PC-9 (cell line): Measurements from ENCODE around the gene NDUFAF8. TPM values are rescaled to one million over a fixed set of nuclear protein-coding genes. Genes with fewer than 3 reads are reported as not detected.

Source experiments
- BruUV-seq: library from RNA; stranded (reverse); fragments of 400-500 nt; replicated peaks from 2 replicates; lab custom pipeline; 2021; lab: Mats Ljungman, UMichigan
- CTCF ChIA-PET: fragments of 300-600 bp; sonication (Branson Sonifier 250); formaldehyde crosslinking; loops from one replicate; lab custom pipeline; 2022; ENCODE audit warnings: antibody characterized with exemption; lab: Charles Lee
- POLR2A ChIA-PET: fragments of 300-600 bp; sonication (Branson Sonifier 250); formaldehyde crosslinking; loops from one replicate; lab custom pipeline; 2022; ENCODE audit warnings: antibody characterized with exemption; ENCODE audit not compliant: unreplicated experiment; lab: Charles Lee
- DNase-seq, 2 experiments: peaks; one replicate each; pipeline versions ENCODE4 v3.0.0 to v3.0.0-alpha.2; 2015 to 2022; ENCODE audit warnings: mixed read lengths in 1 of 2
- H2AFZ ChIP-seq: fragments of 200-600 bp; sonication (generic); 2 replicates; pipeline ENCODE4 v1.8.1; 2017; ENCODE audit warnings: antibody characterized with exemption
- H3F3A ChIP-seq: fragments of 200-600 bp; sonication (generic); 2 replicates; pipeline ENCODE4 v1.8.1; 2017; ENCODE audit warnings: antibody characterized with exemption, mild to moderate bottlenecking, low read depth; ENCODE audit not compliant: insufficient read depth
- H3K27ac ChIP-seq: fragments of 200-600 bp; sonication (generic); 2 replicates; pipeline ENCODE4 v1.6.1; 2016; ENCODE audit warnings: mixed run types
- H3K27me3 ChIP-seq: fragments of 200-600 bp; sonication (generic); 2 replicates; pipeline ENCODE4 v1.6.1; 2016; ENCODE audit warnings: low read depth, mixed run types; ENCODE audit not compliant: insufficient read depth
- H3K36me3 ChIP-seq: fragments of 200-600 bp; sonication (generic); 2 replicates; pipeline ENCODE4 v1.6.1; 2016; ENCODE audit warnings: low read depth, mixed run types
- H3K4me1 ChIP-seq: fragments of 200-600 bp; sonication (generic); replicated peaks from 2 replicates; pipeline ENCODE4 v1.6.1; 2016; ENCODE audit warnings: mixed run types; ENCODE audit not compliant: insufficient read depth
- H3K4me2 ChIP-seq: fragments of 200-600 bp; sonication (generic); 2 replicates; pipeline ENCODE4 v1.6.1; 2017; ENCODE audit warnings: mixed run types
- H3K4me3 ChIP-seq: fragments of 200-600 bp; sonication (generic); 2 replicates; pipeline ENCODE4 v1.6.1; 2016; ENCODE audit warnings: mixed run types
- H3K79me2 ChIP-seq: fragments of 200-600 bp; sonication (generic); 2 replicates; pipeline ENCODE4 v1.6.1; 2017; ENCODE audit warnings: low read depth, mixed run types
- H3K9me2 ChIP-seq: fragments of 200-600 bp; sonication (generic); 2 replicates; pipeline ENCODE4 v1.8.1; 2017; ENCODE audit warnings: mild to moderate bottlenecking; ENCODE audit not compliant: insufficient read depth
- H3K9me3 ChIP-seq: fragments of 200-600 bp; sonication (generic); 2 replicates; pipeline ENCODE4 v1.8.1; 2016; ENCODE audit warnings: low read depth; ENCODE audit not compliant: insufficient read depth
- H4K20me1 ChIP-seq: fragments of 200-600 bp; sonication (generic); 2 replicates; pipeline ENCODE4 v1.8.1; 2017; ENCODE audit not compliant: insufficient read depth
- EZH2 ChIP-seq: fragments of 200-600 bp; sonication (generic); IDR thresholded peaks from 2 replicates; pipeline ENCODE4 v1.8.0; 2017; ENCODE audit warnings: antibody characterized with exemption, low read depth
- intact Hi-C: fragments of 100-400 bp; cut with micrococcal nuclease; formaldehyde crosslinking; loops from one replicate; pipeline ENCODE4 v1.10.0; 2022; ENCODE audit not compliant: unreplicated experiment
- total RNA-seq: library from RNA; stranded (reverse); gene quantifications from 2 replicates; pipeline ENCODE4 v1.2.3, GENCODE V29; 2021
- TF ChIP-seq, protein P1 (sequence below): fragments of 200-600 bp; sonication (generic); conservative IDR thresholded peaks from 2 replicates; pipeline ENCODE4 v1.6.1; 2017; ENCODE audit warnings: mixed run types, antibody characterized with exemption, mild to moderate bottlenecking, moderate library complexity

The NDUFAF8 gene
- total RNA-seq, 1 experiment from 2014 or later: 53.3 TPM

DNA sequence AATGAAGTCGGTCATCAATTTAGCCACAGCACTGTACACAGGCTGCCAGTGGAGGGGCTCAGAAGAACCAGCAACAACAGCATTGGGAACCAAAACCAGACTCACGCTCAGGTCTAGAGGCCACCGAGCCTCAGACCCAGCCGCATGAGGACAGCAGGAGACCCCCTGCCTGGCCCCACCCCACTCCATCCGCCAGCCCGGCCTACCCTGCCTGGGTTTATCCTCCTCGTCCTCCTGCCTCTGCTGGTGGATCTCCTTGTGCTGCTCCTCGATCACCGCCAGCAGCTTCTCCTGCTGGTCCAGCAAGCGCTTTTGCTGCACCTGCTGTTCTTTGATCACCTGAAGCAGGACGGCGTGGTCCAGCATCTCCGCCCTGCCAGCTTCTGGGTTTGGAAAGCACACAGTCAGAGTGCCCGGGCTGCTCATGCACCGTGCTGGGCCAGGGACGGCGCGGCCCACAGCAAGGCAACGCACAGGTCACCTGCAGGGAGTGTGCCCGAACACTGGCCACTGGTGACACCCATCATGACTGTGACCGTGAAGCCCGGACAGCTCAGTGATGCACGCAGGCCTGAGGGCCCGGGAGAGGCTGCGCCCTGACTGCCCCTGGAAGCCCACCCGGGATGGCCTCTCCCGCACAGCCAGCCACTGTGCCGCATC lies 7.7 kb downstream of the NDUFAF8 start:
- ChIA-PET POLR2A (no interaction called here), CTCF (no interaction called here)
- H3K4me3 ChIP-seq: no peak overlapping the region
- no peaks in the 10 kb centered on the region for H3K9me3 ChIP-seq
- H3K79me2 ChIP-seq: no peaks in the 10 kb centered on the region
- no peaks in the 10 kb centered on the region for H3K4me1 ChIP-seq
- no peak overlapping the region for H3K4me2 ChIP-seq
- no peak for DNase-seq
- H3K9me2 ChIP-seq: no peaks in the 10 kb centered on the region
- H3K27me3 ChIP-seq: no peaks in the 10 kb centered on the region
- no peak overlapping the region for H2AFZ ChIP-seq
- 0 out of 2 replicates have a peak, but pooled peaks cover 7% of the 10 kb centered on the region for H3F3A ChIP-seq
- no TSS peak for BruUV-seq
- H4K20me1 ChIP-seq: no peaks in the 10 kb centered on the region
- H3K27ac ChIP-seq: no peak overlapping the region
- intact Hi-C loops: no loop called here
- no peak for TF ChIP-seq EZH2
- TF ChIP-seq, protein P1, sequence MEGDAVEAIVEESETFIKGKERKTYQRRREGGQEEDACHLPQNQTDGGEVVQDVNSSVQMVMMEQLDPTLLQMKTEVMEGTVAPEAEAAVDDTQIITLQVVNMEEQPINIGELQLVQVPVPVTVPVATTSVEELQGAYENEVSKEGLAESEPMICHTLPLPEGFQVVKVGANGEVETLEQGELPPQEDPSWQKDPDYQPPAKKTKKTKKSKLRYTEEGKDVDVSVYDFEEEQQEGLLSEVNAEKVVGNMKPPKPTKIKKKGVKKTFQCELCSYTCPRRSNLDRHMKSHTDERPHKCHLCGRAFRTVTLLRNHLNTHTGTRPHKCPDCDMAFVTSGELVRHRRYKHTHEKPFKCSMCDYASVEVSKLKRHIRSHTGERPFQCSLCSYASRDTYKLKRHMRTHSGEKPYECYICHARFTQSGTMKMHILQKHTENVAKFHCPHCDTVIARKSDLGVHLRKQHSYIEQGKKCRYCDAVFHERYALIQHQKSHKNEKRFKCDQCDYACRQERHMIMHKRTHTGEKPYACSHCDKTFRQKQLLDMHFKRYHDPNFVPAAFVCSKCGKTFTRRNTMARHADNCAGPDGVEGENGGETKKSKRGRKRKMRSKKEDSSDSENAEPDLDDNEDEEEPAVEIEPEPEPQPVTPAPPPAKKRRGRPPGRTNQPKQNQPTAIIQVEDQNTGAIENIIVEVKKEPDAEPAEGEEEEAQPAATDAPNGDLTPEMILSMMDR: no peak
- no peaks in the 10 kb centered on the region for H3K36me3 ChIP-seq

DNA sequence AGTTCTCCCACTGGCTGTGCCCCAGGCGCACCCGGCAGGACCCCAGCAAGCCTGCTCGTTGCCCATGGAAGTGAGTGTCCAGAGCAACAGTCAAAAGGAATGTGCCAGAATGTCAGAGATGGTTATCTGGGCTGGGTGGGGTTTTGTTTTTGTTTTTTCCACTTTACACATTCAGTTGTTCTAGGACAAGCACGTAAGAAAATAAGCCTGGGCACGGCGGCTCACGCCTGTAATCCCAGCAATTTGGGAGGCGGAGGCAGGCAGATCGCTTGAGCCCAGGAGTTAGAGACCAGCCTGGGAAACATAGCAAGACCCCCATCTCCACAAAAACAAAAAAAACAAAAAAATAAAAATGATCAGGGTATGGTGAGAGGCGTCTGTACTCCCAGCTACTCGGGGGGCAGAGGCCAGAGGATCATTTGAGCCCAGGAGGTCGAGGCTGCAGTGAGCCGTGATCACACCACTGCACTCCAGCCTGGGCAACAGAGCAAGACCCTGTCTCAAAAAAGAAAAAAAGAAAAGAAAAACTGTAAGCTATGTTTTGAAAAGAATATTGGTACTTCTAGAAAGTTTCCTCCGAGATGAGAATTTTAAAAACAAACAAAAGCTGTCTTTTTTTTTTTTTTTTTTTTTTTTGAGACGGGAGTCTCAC lies 8.3 kb downstream of the NDUFAF8 start:
- Histone ChIP-seq H2AFZ (no peak overlapping the region), H3K27ac (no peak overlapping the region), H3K4me1 (no peaks in the 10 kb centered on the region), H4K20me1 (no peaks in the 10 kb centered on the region), H3K9me2 (no peaks in the 10 kb centered on the region), H3K27me3 (no peaks in the 10 kb centered on the region), H3F3A (0 out of 2 replicates have a peak, but pooled peaks cover 7% of the 10 kb centered on the region), H3K9me3 (no peaks in the 10 kb centered on the region), H3K4me2 (no peak overlapping the region), H3K36me3 (no peaks in the 10 kb centered on the region), H3K79me2 (no peaks in the 10 kb centered on the region), H3K4me3 (no peak overlapping the region)
- intact Hi-C loops: no loop called here
- DNase-seq: no peak
- ChIA-PET POLR2A (interaction anchor here (0.7 kb wide), 1 partner anchor 250 kb away, joined by 4 read pairs; no protein-coding TSS in a partner anchor), CTCF (interaction anchor here (0.6 kb wide), 1 partner anchor 49 kb away, joined by 8 read pairs; no protein-coding TSS in a partner anchor)
- no TSS peak for BruUV-seq
- no peak for TF ChIP-seq EZH2
- TF ChIP-seq, protein P1: no peak

DNA sequence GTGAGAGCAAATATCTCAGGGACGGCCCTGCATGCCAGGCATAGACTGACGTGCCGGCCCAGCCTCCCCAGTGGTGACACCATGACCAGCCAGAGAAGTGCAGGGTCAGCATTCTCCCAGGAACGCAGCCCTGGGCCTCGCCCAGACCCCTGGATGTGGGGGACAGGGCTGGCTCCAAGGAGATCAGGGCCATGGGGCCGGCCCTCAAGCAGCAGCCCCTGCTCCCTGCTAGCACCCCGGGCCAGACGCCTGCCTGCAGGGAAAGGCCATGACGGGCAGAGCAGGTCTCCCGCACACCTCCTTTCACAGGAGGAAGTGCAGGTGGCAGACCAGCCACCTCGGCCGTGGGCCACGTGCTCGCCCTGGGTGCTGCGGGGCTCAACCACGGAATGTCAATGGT lies 9.5 kb downstream of the NDUFAF8 start:
- intact Hi-C loops: no loop called here
- POLR2A ChIA-PET: interaction anchor here (0.6 kb wide), 1 partner anchor 26 kb away, joined by 4 read pairs; the partner anchor contains the start of gene CEP131

More for the DNA sequence above, 9.5 kb downstream of the NDUFAF8 start:
- no peak for DNase-seq
- H3K9me3 ChIP-seq: no peaks in the 10 kb centered on the region
- H3K4me3 ChIP-seq: no peak overlapping the region
- H3K79me2 ChIP-seq: no peaks in the 10 kb centered on the region
- H3K9me2 ChIP-seq: no peaks in the 10 kb centered on the region
- H3K36me3 ChIP-seq: no peaks in the 10 kb centered on the region
- 0 out of 2 replicates have a peak, but pooled peaks cover 7% of the 10 kb centered on the region for H3F3A ChIP-seq
- H3K4me2 ChIP-seq: no peak overlapping the region
- CTCF ChIA-PET: no interaction called here
- BruUV-seq: no TSS peak
- H3K27ac ChIP-seq: no peak overlapping the region
- TF ChIP-seq EZH2: no peak
- TF ChIP-seq, protein P1: no peak
- no peaks in the 10 kb centered on the region for H3K27me3 ChIP-seq
- no peak overlapping the region for H2AFZ ChIP-seq
- no peaks in the 10 kb centered on the region for H4K20me1 ChIP-seq
- H3K4me1 ChIP-seq: no peaks in the 10 kb centered on the region
